HCT116 (cell line): ENCODE data around the gene WDR27. TPM values are rescaled to one million over a fixed set of nuclear protein-coding genes. Genes with fewer than 3 reads are reported as not detected.

Experiments
- ATAC-seq: fragments of 200-7000 bp; cut with Tn5 transposase; 2 replicates; pipeline ENCODE4 v1.9.1; 2020; ENCODE audit warnings: mild to moderate bottlenecking, moderate library complexity
- BruUV-seq: library from RNA; stranded (reverse); fragments of 400-500 nt; replicated peaks from 2 replicates; lab custom pipeline; 2021; lab: Mats Ljungman, UMichigan
- CTCF ChIA-PET: fragments of 300-600 bp; sonication (Branson Sonifier 250); formaldehyde crosslinking; loops from one replicate; lab custom pipeline; 2021; ENCODE audit warnings: antibody characterized with exemption; lab: Charles Lee
- POLR2A ChIA-PET: fragments of 300-600, 350-600 bp; sonication (Branson Sonifier 250); formaldehyde crosslinking; loops from one replicate; lab custom pipeline; 2021; ENCODE audit warnings: antibody characterized with exemption; lab: Charles Lee
- RAD21 ChIA-PET, 2 experiments: fragments of 300-600 bp; sonication (Branson Sonifier 250); formaldehyde crosslinking; loops; one replicate each; lab custom pipeline; 2023; ENCODE audit warnings: low total read pairs in 2 of 2; ENCODE audit not compliant: uncharacterized antibody in 2 of 2, unreplicated experiment in 2 of 2, low non-redundant PET in 1 of 2; lab: Charles Lee
- DNase-seq: peaks from one replicate; pipeline ENCODE4 v3.0.0-alpha.2; 2010; ENCODE audit warnings: low read depth, low spot score
- H2AFZ ChIP-seq: fragments of 200-600 bp; shearing (Covaris generic), sonication (generic); 2 replicates; pipeline ENCODE4 v1.6.1; 2017; ENCODE audit warnings: low read depth, mixed run types, mixed read lengths, antibody characterized with exemption, low read length; ENCODE audit not compliant: poor library complexity, severe bottlenecking
- H3K27ac ChIP-seq: 2 replicates; pipeline ENCODE4 v1.5.1; 2012; ENCODE audit warnings: low read depth, low read length
- H3K27me3 ChIP-seq: fragments of 200-600 bp; sonication (generic); 2 replicates; pipeline ENCODE4 v1.6.1; 2016; ENCODE audit warnings: mixed run types, low read length, mixed read lengths; ENCODE audit not compliant: insufficient read depth
- H3K36me3 ChIP-seq, 2 experiments: fragments of 200-500 bp in 1 of 2; fragments of 200-600 bp in 1 of 2; sonication (Bioruptor generic) in 1 of 2; sonication (generic) in 1 of 2; 2 replicates each; pipeline versions ENCODE4 v1.5.1 to v1.6.1; 2014 to 2016; ENCODE audit warnings: low read length in 2 of 2, inconsistent platforms in 1 of 2, mixed read lengths in 1 of 2, mixed run types in 1 of 2; ENCODE audit not compliant: insufficient read depth in 2 of 2, control insufficient read depth in 1 of 2
- H3K4me1 ChIP-seq, 2 experiments: fragments of 200-600 bp in 1 of 2; sonication (generic) in 1 of 2; 2 replicates each; pipeline versions ENCODE4 v1.5.1 to v1.6.1; 2012 to 2017; ENCODE audit warnings: low read length in 2 of 2, inconsistent platforms in 1 of 2, mild to moderate bottlenecking in 1 of 2, mixed read lengths in 1 of 2, mixed run types in 1 of 2, moderate library complexity in 1 of 2; ENCODE audit not compliant: insufficient read depth in 2 of 2, control insufficient read depth in 1 of 2
- H3K4me2 ChIP-seq: fragments of 200-600 bp; sonication (generic); 2 replicates; pipeline ENCODE4 v1.6.1; 2017; ENCODE audit warnings: mixed run types, low read length, mixed read lengths
- H3K4me3 ChIP-seq, 2 experiments: fragments of 200-600 bp in 1 of 2; sonication (generic) in 1 of 2; replicated peaks in 1 of 2; 2 replicates each; pipeline ENCODE4 v1.5.1; 2011 to 2016; ENCODE audit warnings: low read length in 2 of 2, control low read depth in 1 of 2, low read depth in 1 of 2, mild to moderate bottlenecking in 1 of 2, mixed read lengths in 1 of 2, mixed run types in 1 of 2
- H3K79me2 ChIP-seq: fragments of 200-600 bp; sonication (generic); 2 replicates; pipeline ENCODE4 v1.6.1; 2017; ENCODE audit warnings: mild to moderate bottlenecking, mixed run types, low read length, moderate library complexity, mixed read lengths; ENCODE audit not compliant: insufficient read depth
- H3K9ac ChIP-seq: fragments of 200-600 bp; sonication (generic); 2 replicates; pipeline ENCODE4 v1.6.1; 2016; ENCODE audit warnings: low read length, mixed read lengths
- H3K9me2 ChIP-seq: fragments of 200-600 bp; sonication (generic), shearing (Covaris generic); 2 replicates; pipeline ENCODE4 v1.6.1; 2017; ENCODE audit warnings: mixed run types, mild to moderate bottlenecking, moderate library complexity; ENCODE audit not compliant: insufficient read depth
- H3K9me3 ChIP-seq, 2 experiments: fragments of 200-500 bp in 1 of 2; fragments of 200-600 bp in 1 of 2; sonication (Bioruptor generic) in 1 of 2; sonication (generic) in 1 of 2; 2 replicates each; pipeline ENCODE4 v1.6.1; 2014 to 2017; ENCODE audit warnings: low read length in 2 of 2, mixed read lengths in 2 of 2, inconsistent platforms in 1 of 2, low read depth in 1 of 2, mild to moderate bottlenecking in 1 of 2, mixed run types in 1 of 2, moderate library complexity in 1 of 2; ENCODE audit not compliant: control insufficient read depth in 1 of 2, insufficient read depth in 1 of 2
- H4K20me1 ChIP-seq: fragments of 200-600 bp; sonication (generic), shearing (Covaris generic); 2 replicates; pipeline ENCODE4 v1.6.1; 2017; ENCODE audit warnings: mixed run types, mild to moderate bottlenecking, moderate library complexity; ENCODE audit not compliant: insufficient read depth
- CEBPB ChIP-seq: IDR thresholded peaks from 2 replicates; pipeline ENCODE4 v1.6.1; 2012; ENCODE audit warnings: low read depth
- EGR1 ChIP-seq: IDR thresholded peaks from 2 replicates; pipeline ENCODE4 v1.6.1; 2012; ENCODE audit warnings: low read depth
- ELF1 ChIP-seq: IDR thresholded peaks from 2 replicates; pipeline ENCODE4 v1.6.1; 2012; ENCODE audit warnings: low read depth, borderline replicate concordance
- JUND ChIP-seq: IDR thresholded peaks from 2 replicates; pipeline ENCODE4 v1.6.1; 2012
- POLR2A ChIP-seq: IDR thresholded peaks from 2 replicates; pipeline ENCODE4 v1.7.0; 2011; ENCODE audit warnings: borderline replicate concordance; ENCODE audit not compliant: insufficient read depth, insufficient read length; ENCODE audit errors: extremely low read depth
- SP1 ChIP-seq: IDR thresholded peaks from 2 replicates; pipeline ENCODE4 v1.6.1; 2012; ENCODE audit warnings: low read depth
- SRF ChIP-seq: IDR thresholded peaks from 2 replicates; pipeline ENCODE4 v1.6.1; 2012; ENCODE audit warnings: low read depth
- TCF7L2 ChIP-seq: IDR thresholded peaks from 2 replicates; pipeline ENCODE4 v1.7.0; 2011; ENCODE audit warnings: borderline replicate concordance, inconsistent platforms; ENCODE audit not compliant: insufficient read depth, insufficient read length; ENCODE audit errors: extremely low read depth
- YY1 ChIP-seq: IDR thresholded peaks from 2 replicates; pipeline ENCODE4 v1.6.1; 2011; ENCODE audit warnings: low read length, low read depth, moderate library complexity, mild to moderate bottlenecking; ENCODE audit not compliant: insufficient replicate concordance; ENCODE audit errors: extremely low read depth
- ZNF274 ChIP-seq: fragments of 200-500 bp; sonication (Bioruptor generic); IDR thresholded peaks from 2 replicates; pipeline ENCODE4 v1.6.1; 2014; ENCODE audit warnings: mild to moderate bottlenecking, low read depth, low read length, inconsistent platforms
- intact Hi-C: fragments of 100-400 bp; cut with micrococcal nuclease; formaldehyde crosslinking; loops from 2 replicates; pipeline ENCODE4 v1.10.0; 2022
- total RNA-seq: library from RNA; stranded (reverse); gene quantifications from one replicate; pipeline ENCODE4 v1.2.1, GENCODE V29; 2021; ENCODE audit not compliant: unreplicated experiment
- TF ChIP-seq, protein P1 (sequence below): IDR thresholded peaks from 2 replicates; pipeline ENCODE4 v1.6.1; 2012; ENCODE audit warnings: low read depth
- TF ChIP-seq, protein P2 (sequence below): IDR thresholded peaks from 2 replicates; pipeline ENCODE4 v1.6.1; 2012
- TF ChIP-seq, protein P3 (sequence below): IDR thresholded peaks from 2 replicates; pipeline ENCODE4 v1.6.1; 2011; ENCODE audit warnings: mild to moderate bottlenecking, low read length, moderate library complexity; ENCODE audit not compliant: insufficient replicate concordance; ENCODE audit errors: extremely low read depth

WDR27 gene
- total RNA-seq, 1 experiment from 2014 or later, result 60.6 TPM

GRCh38 chr6:169575821-169576220 lies 126.0 kb downstream of the WDR27 start:
- TF ChIP-seq TCF7L2 (no peak), CEBPB (no peak), JUND (no peak), EGR1 (no peak), POLR2A (no peak), SP1 (no peak), YY1 (no peak), SRF (no peak), ELF1 (no peak), ZNF274 (no peak)
- TF ChIP-seq, protein P1, sequence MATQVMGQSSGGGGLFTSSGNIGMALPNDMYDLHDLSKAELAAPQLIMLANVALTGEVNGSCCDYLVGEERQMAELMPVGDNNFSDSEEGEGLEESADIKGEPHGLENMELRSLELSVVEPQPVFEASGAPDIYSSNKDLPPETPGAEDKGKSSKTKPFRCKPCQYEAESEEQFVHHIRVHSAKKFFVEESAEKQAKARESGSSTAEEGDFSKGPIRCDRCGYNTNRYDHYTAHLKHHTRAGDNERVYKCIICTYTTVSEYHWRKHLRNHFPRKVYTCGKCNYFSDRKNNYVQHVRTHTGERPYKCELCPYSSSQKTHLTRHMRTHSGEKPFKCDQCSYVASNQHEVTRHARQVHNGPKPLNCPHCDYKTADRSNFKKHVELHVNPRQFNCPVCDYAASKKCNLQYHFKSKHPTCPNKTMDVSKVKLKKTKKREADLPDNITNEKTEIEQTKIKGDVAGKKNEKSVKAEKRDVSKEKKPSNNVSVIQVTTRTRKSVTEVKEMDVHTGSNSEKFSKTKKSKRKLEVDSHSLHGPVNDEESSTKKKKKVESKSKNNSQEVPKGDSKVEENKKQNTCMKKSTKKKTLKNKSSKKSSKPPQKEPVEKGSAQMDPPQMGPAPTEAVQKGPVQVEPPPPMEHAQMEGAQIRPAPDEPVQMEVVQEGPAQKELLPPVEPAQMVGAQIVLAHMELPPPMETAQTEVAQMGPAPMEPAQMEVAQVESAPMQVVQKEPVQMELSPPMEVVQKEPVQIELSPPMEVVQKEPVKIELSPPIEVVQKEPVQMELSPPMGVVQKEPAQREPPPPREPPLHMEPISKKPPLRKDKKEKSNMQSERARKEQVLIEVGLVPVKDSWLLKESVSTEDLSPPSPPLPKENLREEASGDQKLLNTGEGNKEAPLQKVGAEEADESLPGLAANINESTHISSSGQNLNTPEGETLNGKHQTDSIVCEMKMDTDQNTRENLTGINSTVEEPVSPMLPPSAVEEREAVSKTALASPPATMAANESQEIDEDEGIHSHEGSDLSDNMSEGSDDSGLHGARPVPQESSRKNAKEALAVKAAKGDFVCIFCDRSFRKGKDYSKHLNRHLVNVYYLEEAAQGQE, result no peak
- TF ChIP-seq, protein P2, sequence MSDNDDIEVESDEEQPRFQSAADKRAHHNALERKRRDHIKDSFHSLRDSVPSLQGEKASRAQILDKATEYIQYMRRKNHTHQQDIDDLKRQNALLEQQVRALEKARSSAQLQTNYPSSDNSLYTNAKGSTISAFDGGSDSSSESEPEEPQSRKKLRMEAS, result no peak
- TF ChIP-seq, protein P3, sequence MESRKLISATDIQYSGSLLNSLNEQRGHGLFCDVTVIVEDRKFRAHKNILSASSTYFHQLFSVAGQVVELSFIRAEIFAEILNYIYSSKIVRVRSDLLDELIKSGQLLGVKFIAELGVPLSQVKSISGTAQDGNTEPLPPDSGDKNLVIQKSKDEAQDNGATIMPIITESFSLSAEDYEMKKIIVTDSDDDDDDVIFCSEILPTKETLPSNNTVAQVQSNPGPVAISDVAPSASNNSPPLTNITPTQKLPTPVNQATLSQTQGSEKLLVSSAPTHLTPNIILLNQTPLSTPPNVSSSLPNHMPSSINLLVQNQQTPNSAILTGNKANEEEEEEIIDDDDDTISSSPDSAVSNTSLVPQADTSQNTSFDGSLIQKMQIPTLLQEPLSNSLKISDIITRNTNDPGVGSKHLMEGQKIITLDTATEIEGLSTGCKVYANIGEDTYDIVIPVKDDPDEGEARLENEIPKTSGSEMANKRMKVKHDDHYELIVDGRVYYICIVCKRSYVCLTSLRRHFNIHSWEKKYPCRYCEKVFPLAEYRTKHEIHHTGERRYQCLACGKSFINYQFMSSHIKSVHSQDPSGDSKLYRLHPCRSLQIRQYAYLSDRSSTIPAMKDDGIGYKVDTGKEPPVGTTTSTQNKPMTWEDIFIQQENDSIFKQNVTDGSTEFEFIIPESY, result no peak
- TF ChIP-seq, all 23 proteins: peak for 0
- Histone ChIP-seq H3K36me3 (no peaks in the 10 kb centered on the region), H3K79me2 (no peaks in the 10 kb centered on the region), H4K20me1 (no peaks in the 10 kb centered on the region), H3K4me2 (no peak overlapping the region), H3K9ac (no peak overlapping the region), H3K4me3 (no peak overlapping the region), H3K4me1 (peaks cover 0 to 9% of the 10 kb centered on the region in 2 experiments; a peak in 1 of 4 replicates), H2AFZ (no peak overlapping the region), H3K27ac (no peak overlapping the region), H3K27me3 (no peaks in the 10 kb centered on the region), H3K9me2 (no peaks in the 10 kb centered on the region), H3K9me3 (no peaks in the 10 kb centered on the region)
- ChIA-PET POLR2A (no interaction called here), CTCF (no interaction called here), RAD21 (no interaction called here)
- intact Hi-C loops, result no loop called here
- no TSS peak for BruUV-seq
- ATAC-seq (no peak), DNase-seq (no peak)
